DMS 273 (cell line): ENCODE measurements around the gene IQCK.
A peak's percentile ranks its signal among the peaks of the same experiment; 100 is the strongest.
"Not testable (repeated sequence)": the region's sequence is repeated elsewhere in the genome, so short reads cannot be mapped to it uniquely, and the experiment has no call there.

Source experiments
- DNase-seq: peaks from one replicate; lab custom pipeline; 2025; ENCODE audit not compliant: unreplicated experiment; lab: John Stamatoyannopoulos, UW

IQCK gene, protein sequence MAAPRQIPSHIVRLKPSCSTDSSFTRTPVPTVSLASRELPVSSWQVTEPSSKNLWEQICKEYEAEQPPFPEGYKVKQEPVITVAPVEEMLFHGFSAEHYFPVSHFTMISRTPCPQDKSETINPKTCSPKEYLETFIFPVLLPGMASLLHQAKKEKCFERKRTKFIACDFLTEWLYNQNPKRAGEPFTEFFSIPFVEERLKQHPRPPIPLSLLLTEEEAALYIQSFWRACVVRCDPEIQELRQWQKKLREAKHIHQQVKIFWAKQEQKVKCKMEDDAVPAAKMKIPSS

DNA sequence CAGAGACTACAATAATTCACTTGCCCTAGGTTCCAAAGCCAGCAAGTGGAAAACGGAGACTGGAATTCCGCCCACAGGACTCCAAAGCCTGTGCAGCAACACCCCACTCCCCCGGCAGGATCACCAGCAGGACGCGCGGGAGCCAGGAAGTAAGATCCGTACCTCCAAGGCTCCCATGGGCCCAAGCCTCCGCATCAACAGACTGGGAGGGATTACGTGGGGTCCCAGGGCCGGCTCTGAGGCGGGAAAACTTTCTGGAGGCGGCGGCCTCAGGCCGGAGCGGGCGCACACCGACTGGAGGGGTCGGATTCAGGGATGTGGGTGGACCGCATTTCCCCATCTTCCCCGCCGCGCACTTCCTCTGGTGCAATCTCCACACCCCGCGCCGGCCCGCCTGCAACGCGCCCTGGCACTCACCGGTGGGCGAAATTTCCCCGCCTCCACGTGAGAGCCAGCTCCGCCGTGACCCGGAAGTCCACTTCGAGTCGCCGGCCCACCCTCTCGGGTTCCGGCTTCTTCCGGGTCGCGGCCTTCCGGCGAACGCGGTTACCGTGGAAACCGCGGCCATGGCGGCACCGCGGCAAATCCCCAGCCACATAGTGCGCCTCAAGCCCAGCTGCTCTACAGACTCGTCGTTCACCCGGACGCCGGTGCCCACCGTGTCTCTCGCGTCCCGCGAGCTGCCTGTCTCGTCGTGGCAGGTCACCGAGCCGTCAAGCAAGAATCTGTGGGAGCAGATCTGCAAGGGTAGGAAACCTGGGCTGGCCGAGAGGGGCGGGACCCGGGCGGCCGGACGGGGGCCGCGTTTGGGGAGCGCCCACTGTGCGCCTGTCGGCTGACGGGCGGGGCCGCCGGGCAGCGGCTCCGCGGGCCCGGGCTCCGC lies at the start of gene IQCK, which contains the start of gene KNOP1:
TSS of gene IQCK (plus strand) at position 531 of the 883 bp plus-strand sequence. CDS start at position 567, 36 bp downstream.
TSS of gene KNOP1 (minus strand) at position 487 of the 883 bp plus-strand sequence. CDS start 3,192 bp downstream, outside the sequence.
- DNase-seq, result peak; percentile 97

DNA sequence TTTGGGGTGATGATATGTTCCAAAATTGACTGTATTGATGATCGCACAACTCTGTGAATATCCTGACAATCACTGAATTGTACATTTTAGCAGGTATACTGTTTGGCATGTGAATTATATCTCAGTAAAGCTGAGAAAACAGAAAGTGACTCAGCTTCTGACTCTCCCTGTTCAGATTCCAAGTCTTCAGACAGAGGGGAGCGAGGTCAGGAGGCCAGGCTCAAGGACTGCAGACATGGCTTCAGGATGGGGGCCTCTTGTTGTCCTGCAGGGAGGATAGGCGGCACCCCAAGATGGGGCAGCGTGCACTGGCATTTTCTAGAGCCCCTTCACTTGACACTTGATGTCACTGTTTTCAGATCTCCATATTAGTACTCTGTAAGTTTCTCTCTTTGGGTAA lies 45.7 kb upstream of the IQCK start:
- no peak for DNase-seq

DNA sequence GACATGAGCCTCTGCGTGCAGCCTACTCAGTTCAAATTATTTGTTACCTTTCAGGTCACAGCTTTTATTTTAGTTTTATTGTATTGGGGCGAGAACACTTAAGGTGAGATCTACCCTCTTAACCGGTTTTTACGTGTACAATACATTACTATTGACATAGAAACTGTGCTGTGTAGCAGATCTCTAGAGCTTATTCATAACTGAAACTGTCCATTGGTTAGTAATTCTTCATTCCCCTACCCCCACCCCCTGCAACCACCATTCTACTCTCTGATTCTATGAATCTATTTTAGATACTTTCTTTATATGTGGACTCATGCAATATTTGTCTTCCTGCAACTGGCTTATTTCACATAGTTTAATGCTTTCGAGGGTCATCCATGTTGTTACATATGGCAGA lies 43.6 kb upstream of the IQCK start:
- DNase-seq, result no peak

DNA sequence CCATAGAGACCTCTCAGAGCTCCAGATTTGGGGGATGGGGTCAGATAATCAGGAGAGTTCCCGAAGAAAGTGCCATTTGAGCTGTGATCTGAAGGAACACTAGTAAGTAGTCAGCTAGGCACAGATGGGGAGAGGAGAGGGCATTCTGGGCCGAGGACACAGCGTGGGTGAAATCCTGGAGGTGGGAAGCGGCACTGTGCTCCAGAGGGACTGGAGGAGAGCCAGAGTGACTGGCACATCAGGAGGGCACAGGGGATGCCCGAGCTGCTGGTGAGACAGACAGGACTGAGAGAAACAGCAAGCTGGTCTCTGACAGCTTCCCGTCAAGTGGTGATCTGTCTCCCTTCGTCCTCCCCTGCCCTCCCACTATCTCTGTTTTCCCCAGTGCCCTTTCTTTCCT lies 40.7 kb upstream of the IQCK start:
- DNase-seq, result no peak

DNA sequence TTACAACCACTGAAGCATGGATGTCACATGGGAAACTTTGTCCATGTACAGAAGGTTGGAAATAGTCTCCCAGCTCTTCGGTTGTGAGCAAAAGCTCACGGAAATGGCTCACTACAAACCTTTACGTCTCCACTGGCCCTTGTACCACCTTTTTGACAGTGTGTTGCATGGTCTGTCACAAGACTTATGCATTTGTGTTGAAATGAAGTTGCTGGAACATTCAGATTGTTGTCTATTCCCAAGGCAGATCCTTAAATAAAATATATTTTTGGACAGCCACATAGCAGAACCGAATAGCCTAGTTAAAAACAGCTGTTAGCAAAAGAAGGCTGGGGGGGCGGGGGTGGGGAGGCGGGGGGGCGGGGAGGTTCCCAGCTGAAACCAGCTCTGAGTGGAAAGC lies 39.3 kb upstream of the IQCK start:
- DNase-seq, result no peak

DNA sequence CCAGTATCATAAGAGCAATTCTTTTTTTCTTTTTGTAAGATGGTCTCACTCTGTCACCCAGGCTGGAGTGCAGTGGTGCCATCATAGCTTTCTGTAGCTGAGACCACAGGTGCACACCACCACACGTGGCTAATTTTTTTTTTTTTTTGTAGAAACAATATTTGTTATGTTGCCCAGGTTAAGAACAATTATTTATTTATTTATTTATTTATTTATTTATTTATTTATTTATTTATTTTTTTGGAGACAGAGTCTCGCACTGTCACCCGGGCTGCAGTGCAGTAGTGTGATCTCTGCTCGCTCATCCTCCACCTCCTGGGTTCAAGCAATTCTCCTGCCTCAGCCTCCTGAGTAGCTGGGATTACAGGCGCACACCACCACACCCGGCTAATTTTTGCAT lies 38.8 kb upstream of the IQCK start:
- DNase-seq, result not testable (repeated sequence)

DNA sequence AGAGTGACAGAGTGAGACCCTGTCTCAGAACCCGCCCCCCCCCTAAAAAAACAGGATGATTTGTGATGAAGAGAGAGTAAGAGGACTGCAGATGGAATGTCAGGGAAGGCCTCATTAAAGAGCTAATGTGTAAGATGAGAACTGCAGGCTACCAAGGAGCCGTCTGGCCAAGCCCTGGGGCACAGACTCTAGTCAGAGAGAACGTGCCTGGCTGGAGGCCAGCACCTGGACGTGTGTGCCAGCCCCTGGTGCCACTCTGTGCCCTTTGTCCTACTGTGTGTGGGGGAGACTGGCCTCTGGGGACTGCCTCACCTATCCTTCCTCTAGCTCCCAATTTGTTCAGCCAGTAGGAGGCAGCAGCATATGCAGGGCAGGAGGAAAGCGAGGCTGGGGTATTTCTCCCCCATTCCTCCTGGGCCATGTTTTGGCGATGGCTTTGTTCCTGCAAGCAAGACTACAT lies 37.2 kb upstream of the IQCK start:
- peak; percentile 76 for DNase-seq

DNA sequence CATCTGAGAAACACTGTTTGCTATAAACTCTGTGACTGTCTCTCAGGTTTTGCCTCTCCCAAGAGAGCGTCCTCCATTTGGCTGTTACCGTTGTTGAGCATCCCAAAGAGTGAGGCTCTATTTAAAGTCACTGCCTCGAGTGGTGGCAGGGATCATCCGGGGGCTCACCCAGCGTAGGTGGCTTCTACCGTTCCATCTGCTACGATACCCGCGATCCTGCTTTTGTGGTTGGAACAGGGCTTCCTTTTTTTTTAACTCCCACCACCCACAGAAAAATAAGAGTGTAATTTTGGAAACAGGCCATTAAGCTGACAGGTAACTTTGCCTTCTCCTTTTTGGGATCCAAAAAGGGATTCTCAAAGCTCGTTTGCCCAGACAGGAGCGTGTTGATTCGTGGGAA lies 36.4 kb upstream of the IQCK start:
- DNase-seq, result no peak

DNA sequence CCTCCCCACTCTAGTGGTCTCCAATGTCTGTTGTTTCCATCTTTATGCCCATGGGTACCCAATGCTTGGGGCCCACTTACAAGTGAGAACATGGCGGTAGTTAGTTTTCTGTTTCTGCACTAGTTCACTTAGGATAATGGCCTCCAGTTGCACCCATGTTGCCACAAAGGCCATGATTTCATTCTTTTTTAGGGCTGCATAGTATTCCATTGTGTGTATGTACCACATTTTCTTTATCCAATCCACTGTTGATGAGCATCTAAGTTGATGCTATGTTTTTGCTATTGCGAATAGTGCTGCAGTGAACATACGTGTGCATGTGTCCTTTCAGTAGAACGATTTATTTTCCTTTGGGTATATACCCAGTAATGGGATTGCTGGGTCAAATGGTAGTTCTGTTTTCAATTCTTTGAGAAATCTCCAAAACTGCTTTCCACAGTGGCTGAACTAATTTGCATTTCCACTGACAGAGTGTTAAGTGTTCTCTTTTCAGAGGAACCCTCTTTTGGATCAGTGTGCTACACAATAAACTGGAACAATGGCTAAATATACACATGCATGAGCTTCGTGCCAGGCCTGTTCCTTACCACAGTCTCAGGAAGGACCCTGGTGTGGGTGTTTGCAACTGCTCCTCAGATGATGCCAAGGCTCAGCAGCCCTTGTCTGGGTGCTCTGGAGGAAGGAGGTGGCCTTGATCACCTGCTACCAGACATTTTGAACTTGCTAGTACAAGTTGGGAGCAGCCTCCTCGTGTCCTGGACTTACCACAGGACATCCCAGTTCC lies 34.4 kb upstream of the IQCK start:
- DNase-seq, result no peak

DNA sequence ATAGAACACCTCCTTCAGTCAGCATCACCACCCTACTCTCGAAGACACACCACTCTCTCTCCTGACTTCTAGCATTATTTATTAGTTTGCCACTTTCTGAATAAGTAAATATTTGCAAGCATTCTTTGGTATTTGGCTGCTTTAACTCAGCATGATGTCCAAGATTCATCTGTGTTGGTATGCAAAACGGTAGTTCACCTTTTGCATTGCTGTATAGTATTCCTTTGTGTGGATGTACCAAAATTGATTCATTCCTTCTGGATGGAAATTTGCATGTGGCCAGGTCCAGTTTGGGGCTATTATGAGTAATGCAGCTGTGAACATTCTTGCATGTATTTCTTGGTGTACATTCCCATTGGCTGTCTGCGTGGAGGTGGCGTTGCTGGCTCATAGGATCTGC lies 32.9 kb upstream of the IQCK start:
- no peak for DNase-seq

DNA sequence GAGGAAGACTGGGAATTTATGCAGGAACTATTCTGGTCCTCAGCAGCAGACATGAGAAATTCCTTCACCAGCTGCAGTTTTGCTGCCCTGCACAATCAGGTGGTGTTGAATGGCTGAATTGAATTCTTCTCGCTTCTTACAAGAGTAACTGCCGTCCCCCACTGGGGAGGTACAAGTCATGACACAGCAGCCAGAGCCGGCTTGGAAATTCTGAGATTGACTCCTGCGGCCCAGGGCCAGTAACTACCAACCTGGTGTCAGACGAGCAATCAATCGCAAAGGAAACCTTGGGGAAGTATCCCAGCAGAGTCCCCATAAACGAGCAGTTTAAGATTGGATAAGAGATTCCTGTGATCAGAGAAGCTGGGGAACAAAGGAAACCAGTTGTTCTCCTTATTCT lies 30.8 kb upstream of the IQCK start:
- DNase-seq, result no peak

DNA sequence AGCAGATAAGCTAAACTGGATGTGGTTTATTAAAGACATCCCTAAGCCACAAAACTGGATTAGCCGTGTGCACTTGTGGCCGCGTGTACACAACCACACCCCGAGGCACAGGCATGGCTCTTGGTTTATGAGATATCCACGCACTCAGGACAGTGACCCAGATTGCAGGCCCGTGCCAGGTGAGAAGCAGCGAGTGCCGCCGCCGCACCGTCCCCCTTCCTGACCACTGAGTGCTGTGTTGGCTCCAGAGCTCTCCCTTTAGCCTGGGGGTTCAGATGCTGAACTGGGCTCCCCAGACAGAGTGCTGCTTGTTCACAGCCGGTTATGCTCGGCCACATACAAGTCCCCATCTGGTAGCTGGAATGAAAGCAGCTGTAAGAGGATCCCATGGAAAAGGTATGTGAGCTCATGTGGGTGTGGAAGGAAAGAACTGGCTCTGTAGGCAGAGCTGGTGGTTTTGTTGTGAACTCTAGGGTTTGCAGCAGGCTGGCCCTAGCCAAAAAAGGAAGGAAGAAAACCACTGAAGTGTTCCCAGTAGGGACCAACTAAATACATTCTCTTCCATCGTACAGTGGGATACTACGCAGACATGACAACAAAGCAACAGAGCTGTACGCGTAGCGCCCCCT lies 29.6 kb upstream of the IQCK start:
- no peak for DNase-seq

DNA sequence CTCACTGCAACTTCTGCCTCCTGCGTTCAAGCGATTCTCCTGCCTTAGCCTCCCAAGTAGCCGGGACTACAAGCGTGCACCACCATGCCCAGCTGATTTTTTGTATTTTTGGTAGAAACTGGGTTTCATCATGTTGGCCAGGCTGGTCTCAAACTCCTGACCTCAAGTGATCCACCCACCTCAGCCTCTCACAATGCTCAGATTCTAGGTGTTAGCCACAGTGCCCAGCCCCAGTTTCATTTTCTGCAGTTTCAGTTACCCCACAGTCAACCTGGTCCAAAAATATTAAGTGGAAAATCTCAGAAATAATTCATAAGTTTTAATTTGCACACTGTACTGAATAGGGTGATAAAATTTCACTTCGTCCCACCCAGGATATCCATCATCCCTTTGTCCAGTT lies 28.7 kb upstream of the IQCK start:
- no peak for DNase-seq

DNA sequence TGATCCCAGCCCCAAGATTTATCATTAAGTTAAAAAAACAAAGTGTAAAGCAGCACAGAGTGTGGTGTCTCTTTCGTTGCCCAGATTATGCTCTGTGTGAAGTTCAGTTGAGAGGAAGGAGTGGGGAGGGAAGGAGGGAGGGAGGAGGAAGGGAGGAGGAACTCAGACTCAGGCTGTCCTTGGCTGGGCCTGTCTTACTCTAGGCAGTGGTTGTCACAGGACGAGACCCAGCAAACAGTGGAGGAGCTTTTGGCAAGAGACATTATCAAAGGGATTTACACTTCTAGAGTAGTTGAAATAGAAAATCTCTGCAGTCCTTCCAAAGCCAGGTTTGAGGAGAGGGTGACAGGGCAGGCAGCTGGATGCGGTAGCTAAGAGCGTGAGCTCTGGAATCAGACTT lies 27.9 kb upstream of the IQCK start:
- no peak for DNase-seq

DNA sequence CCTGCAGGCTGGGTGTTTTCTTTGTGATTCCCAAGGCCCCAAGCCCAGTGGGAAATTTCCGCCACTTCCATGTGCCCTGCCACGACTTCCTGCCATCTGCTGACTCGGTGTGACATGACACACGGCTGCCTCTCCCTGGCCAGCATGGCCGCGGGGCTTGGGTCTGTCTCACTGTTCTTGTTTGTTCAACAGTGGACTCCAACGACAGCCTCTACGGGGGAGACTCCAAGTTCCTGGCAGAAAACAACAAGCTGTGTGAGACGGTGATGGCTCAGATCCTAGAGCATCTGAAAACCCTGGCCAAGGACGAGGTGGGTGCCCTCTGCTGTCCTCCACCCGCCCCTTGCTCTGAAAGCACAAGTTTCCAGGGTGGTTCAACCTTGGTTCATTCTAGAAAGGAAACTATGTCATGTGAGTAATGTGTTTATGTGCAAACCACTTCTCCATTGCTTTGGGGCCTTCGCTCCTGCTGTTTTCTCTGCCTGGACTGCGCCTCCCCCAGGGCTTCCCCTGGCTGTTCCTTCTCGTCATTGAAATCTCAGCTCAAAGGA lies 26.8 kb upstream of the IQCK start:
- peak; percentile 23 for DNase-seq

DNA sequence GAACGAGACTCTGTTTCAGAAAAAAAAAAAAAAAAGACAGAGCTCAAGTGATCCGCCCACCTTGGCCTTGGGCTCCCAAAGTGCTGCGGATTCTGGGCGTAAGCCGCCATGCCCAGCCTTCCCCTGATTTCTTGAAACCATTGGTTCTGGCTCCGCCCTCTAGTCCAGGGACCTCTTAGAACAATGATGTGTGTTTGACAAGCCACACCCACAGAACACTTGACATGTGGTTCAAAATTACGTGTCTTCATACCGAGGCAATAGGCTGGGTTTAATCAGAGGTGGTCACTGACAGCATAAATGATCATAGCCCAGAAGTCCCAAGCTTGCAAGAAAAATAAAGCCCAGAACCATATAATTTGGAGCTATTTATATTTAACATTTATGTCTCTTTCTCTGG lies 23.1 kb upstream of the IQCK start:
- no peak for DNase-seq

DNA sequence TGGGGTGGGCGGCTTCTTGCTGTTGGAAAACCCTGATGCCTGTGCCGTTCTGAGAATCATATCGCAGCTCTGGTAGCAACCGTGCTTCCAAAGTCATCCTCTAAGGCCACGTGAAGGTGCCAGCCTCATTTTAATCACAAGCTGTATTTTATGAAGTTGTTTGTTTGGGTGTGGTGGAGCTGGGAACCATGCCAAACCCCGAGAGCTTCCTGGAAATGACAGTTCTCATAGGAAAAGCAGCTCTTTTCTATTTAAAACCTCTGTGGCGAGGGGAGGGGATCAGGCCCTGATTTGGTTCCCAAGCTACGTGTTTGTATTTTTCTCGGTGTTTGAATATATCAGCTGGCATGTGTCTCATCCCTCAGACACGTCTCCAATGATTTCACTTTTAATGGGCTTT lies 21.7 kb upstream of the IQCK start:
- DNase-seq, result peak; percentile 63

DNA sequence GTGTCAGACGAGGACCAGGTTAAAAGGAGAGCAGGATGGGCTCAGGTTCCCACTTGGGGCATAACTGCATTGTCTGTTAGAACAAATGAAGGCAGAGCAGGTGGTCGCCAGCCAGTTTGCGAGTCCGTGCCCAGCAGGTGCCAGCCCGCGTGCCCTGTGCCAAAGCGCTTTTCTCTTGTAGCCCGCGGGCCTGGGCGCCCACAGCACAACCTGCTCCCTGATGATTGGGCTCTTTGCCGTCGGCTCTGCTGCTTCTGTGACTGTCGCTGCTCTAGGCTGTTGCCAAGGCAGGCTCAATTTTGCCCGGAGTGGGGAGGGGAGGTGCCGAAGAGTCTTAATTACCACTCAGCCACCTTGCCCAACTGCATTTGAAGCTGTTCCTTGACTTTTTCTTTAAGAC lies 21.1 kb upstream of the IQCK start:
- DNase-seq, result peak; percentile 54

DNA sequence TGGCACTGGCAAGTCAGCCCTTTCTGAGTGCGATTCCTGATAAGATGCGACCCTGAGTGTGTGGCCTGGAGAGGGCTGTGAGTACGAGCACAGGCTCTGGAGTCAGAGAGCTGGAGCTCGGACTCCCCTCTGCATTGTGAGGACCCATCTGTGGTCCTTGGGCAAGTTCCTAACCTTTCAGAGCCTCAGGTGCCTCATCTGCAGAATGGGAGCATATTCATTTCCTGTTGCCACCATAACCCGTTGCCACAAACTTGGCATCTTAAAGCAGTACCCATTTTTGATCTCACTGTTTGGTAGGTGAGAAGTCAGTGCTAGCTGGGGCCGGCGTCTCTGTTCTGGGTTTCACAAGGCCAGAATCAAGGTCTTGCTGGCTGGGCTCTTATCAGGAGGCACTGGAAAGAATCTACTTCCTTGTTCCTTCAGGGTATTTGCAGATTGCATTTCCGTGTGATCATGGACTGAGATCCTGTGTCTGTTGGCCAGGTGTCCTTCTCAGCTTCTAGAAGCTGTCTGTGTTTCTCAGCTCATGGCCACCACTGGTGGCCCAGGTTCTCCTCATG lies 20.2 kb upstream of the IQCK start:
- DNase-seq, result no peak
